K562 (cell line): Measurements from ENCODE around the gene FMNL1. TPM values are rescaled to one million over a fixed set of nuclear protein-coding genes. Genes with fewer than 3 reads are reported as not detected.

Source experiments
- BRD4 ChIP-seq: fragments of 200-600 bp; sonication (generic); IDR thresholded peaks from 2 replicates; pipeline ENCODE4 v1.6.1; 2017; ENCODE audit warnings: inconsistent platforms
- CEBPG ChIP-seq, 3 experiments: fragments of 200-800 bp in 1 of 3; sonication (Bioruptor generic) in 1 of 3; sonication (generic) in 1 of 3; formaldehyde crosslinking in 1 of 3; IDR thresholded peaks in 2 of 3; conservative IDR thresholded peaks in 1 of 3; 2 replicates each; pipeline versions ENCODE4 v1.6.1 to v1.8.0; 2016 to 2022; ENCODE audit warnings: missing compliant biosample characterization in 2 of 3, missing genetic modification characterization in 2 of 3, mild to moderate bottlenecking in 1 of 3, missing genetic modification reagents in 1 of 3
- CSDE1 ChIP-seq, 2 experiments: fragments of 450-650 bp; IDR thresholded peaks; 2 replicates each; pipeline ENCODE4 v1.6.1; 2016; ENCODE audit warnings: mild to moderate bottlenecking in 1 of 2
- FOXP4 ChIP-seq: sonication (generic); formaldehyde crosslinking; IDR thresholded peaks from 2 replicates; pipeline ENCODE4 v1.8.0; 2022; ENCODE audit warnings: mild to moderate bottlenecking, missing genetic modification reagents, borderline replicate concordance
- L3MBTL2 ChIP-seq: fragments of 450-650 bp; IDR thresholded peaks from 2 replicates; pipeline ENCODE4 v1.6.1; 2016; ENCODE audit warnings: mild to moderate bottlenecking, moderate library complexity
- NFXL1 ChIP-seq: fragments of 450-650 bp; formaldehyde crosslinking; IDR thresholded peaks from 2 replicates; pipeline ENCODE4 v1.4.0; 2021; ENCODE audit warnings: mild to moderate bottlenecking
- NR3C1 ChIP-seq: sonication (generic); formaldehyde crosslinking; IDR thresholded peaks from 2 replicates; pipeline ENCODE4 v1.8.1; 2022; ENCODE audit warnings: missing genetic modification reagents
- RERE ChIP-seq: sonication (generic); formaldehyde crosslinking; IDR thresholded peaks from 2 replicates; pipeline ENCODE4 v1.8.0; 2023; ENCODE audit warnings: missing genetic modification reagents, mild to moderate bottlenecking, borderline replicate concordance
- SMAD3 ChIP-seq: fragments of 450-650 bp; formaldehyde crosslinking; conservative IDR thresholded peaks from 2 replicates; pipeline ENCODE4 v1.4.0; 2020; ENCODE audit warnings: mild to moderate bottlenecking
- SNAPC5 ChIP-seq: fragments of 250-450 bp; sonication (Bioruptor Pico); IDR thresholded peaks from 2 replicates; pipeline ENCODE4 v1.8.0; 2021; ENCODE audit warnings: moderate library complexity, mild to moderate bottlenecking, inconsistent platforms
- XRCC3 ChIP-seq: fragments of 450-650 bp; IDR thresholded peaks from 2 replicates; pipeline ENCODE4 v1.6.1; 2017; ENCODE audit warnings: mild to moderate bottlenecking, moderate library complexity
- ZBTB11 ChIP-seq, 3 experiments: fragments of 200-800 bp in 1 of 3; fragments of 250-450 bp in 1 of 3; fragments of 450-650 bp in 1 of 3; sonication (Bioruptor Pico) in 1 of 3; sonication (Bioruptor generic) in 1 of 3; formaldehyde crosslinking in 1 of 3; IDR thresholded peaks; 2 replicates each; pipeline versions ENCODE4 v1.6.1 to v1.8.0; 2016 to 2022; ENCODE audit warnings: mild to moderate bottlenecking in 2 of 3, missing genetic modification characterization in 2 of 3, missing compliant biosample characterization in 1 of 3, moderate library complexity in 1 of 3
- ZNF512 ChIP-seq: IDR thresholded peaks from 2 replicates; pipeline ENCODE4 v1.6.1; 2016; ENCODE audit warnings: missing genetic modification characterization, missing compliant biosample characterization
- ZNF644 ChIP-seq: fragments of 200-800 bp; sonication (Bioruptor generic); IDR thresholded peaks from 2 replicates; pipeline ENCODE4 v1.6.1; 2016; ENCODE audit warnings: low read depth, missing genetic modification characterization, missing compliant biosample characterization
- polyA plus RNA-seq, 8 experiments: library from polyadenylated mRNA; depleted of rRNA in 4 of 8; stranded (reverse) in 5 of 8; unstranded in 3 of 8; fragments of >200 nt; fragmentation: Nextera tagmentation in 2 of 8; fragmentation: Illumina TruSeq in 1 of 8; extraction: Ambion mirVana in 2 of 8; extraction: Trizol in 1 of 8; gene quantifications; 2 replicates each; pipeline versions ENCODE4 v1.2.1 to v1.2.3, GENCODE V29; 2011 to 2014; ENCODE audit warnings: inconsistent platforms in 1 of 8, missing spikeins in 1 of 8
- total RNA-seq, 7 experiments: library from RNA; depleted of rRNA in 6 of 7; stranded (reverse); fragments of >200 nt in 6 of 7; fragmentation: Illumina TruSeq in 2 of 7; extraction: Trizol in 2 of 7; gene quantifications; 2 replicates each; pipeline versions ENCODE4 v1.2.1 to v1.2.3, GENCODE V29; 2011 to 2021; ENCODE audit warnings: low replicate concordance in 1 of 7

FMNL1 gene
- total and polyA plus RNA-seq, 9 of the 15 experiments (the other 6 are each of a cell fraction or from before 2014, with no cell fraction given) = 0.70 to 36.6 (median 7.7) TPM

GRCh38 chr17:45225964-45226530 is 4.4 kb downstream of the FMNL1 start (continued):
- TF ChIP-seq FOXP4 (CRISPR knock-in tag) (peak; percentile 80; the same call in 1 of the 2 replicates), ZNF512 (tag) (no peak), CSDE1 (IDR thresholded peaks at IDR 0.05) (no peak), XRCC3 (no peak), SMAD3 (CRISPR knock-in tag) (no peak), NFXL1 (no peak), ZBTB11 (CRISPR knock-in tag; IDR thresholded peaks at IDR 0.05) (no peak; a peak in 1 of 6 replicates), L3MBTL2 (peak; percentile 64), RERE (CRISPR knock-in tag) (no peak), ZNF644 (tag) (0 out of 2 replicates have a peak, but pooled peaks have one; percentile 17), SNAPC5 (CRISPR knock-in tag) (no peak), CEBPG (CRISPR knock-in tag; IDR thresholded peaks at IDR 0.05) (no peak), CEBPG (tag; conservative IDR thresholded peaks at IDR 0.05 in 1 of 2, IDR thresholded peaks at IDR 0.05 in 1 of 2) (no peak), BRD4 (no peak; the same call in 1 of the 2 replicates), NR3C1 (CRISPR knock-in tag) (no peak)
